Panc1 (cell line): Measurements from ENCODE around the gene COL4A2. TPM values are rescaled to one million over a fixed set of nuclear protein-coding genes. Genes with fewer than 3 reads are reported as not detected.

Experiments used
- ATAC-seq: fragments of 200-7000 bp; cut with Tn5 transposase; 2 replicates; pipeline ENCODE4 v1.9.1; 2020; ENCODE audit warnings: mild to moderate bottlenecking, moderate library complexity
- BruUV-seq: library from RNA; stranded (reverse); fragments of 400-500 nt; replicated peaks from 2 replicates; lab custom pipeline; 2021; lab: Mats Ljungman, UMichigan
- CTCF ChIA-PET: fragments of 300-600 bp; sonication (Branson Sonifier 250); formaldehyde crosslinking; loops from one replicate; lab custom pipeline; 2022; ENCODE audit warnings: antibody characterized with exemption; lab: Charles Lee
- POLR2A ChIA-PET: fragments of 300-600 bp; sonication (Branson Sonifier 250); formaldehyde crosslinking; loops from one replicate; lab custom pipeline; 2022; ENCODE audit warnings: antibody characterized with exemption; lab: Charles Lee
- DNase-seq: peaks from one replicate; pipeline ENCODE4 v3.0.0-alpha.2; 2010; ENCODE audit warnings: low read depth, low spot score
- H3K27ac ChIP-seq: 2 replicates; pipeline ENCODE4 v1.5.1; 2011; ENCODE audit warnings: mild to moderate bottlenecking, low read length, inconsistent platforms
- H3K27me3 ChIP-seq: fragments of 200-500 bp; sonication (Bioruptor generic); 2 replicates; pipeline ENCODE4 v1.6.0; 2014; ENCODE audit warnings: low read length, inconsistent platforms; ENCODE audit not compliant: control insufficient read depth, insufficient read depth
- H3K36me3 ChIP-seq: fragments of 200-500 bp; sonication (Bioruptor generic); 2 replicates; pipeline ENCODE4 v1.5.1; 2014; ENCODE audit warnings: inconsistent platforms, mild to moderate bottlenecking, low read length, moderate library complexity; ENCODE audit not compliant: control insufficient read depth, insufficient read depth
- H3K4me1 ChIP-seq: 2 replicates; pipeline ENCODE4 v1.5.1; 2011; ENCODE audit warnings: inconsistent platforms, mild to moderate bottlenecking, low read length, moderate library complexity; ENCODE audit not compliant: control insufficient read depth, insufficient read depth
- H3K4me3 ChIP-seq, 2 experiments: 2 replicates each; pipeline ENCODE4 v1.5.1; 2011 to 2012; ENCODE audit warnings: low read depth in 2 of 2, low read length in 2 of 2, mild to moderate bottlenecking in 2 of 2, inconsistent platforms in 1 of 2, moderate library complexity in 1 of 2
- H3K9me3 ChIP-seq: fragments of 200-500 bp; sonication (Bioruptor generic); 2 replicates; pipeline ENCODE4 v1.5.1; 2014; ENCODE audit warnings: low read depth, mild to moderate bottlenecking, inconsistent platforms, low read length, moderate library complexity; ENCODE audit not compliant: control insufficient read depth, insufficient read depth
- POLR2AphosphoS5 ChIP-seq: IDR thresholded peaks from 2 replicates; pipeline ENCODE4 v1.6.1; 2012; ENCODE audit warnings: mild to moderate bottlenecking, low read depth, low read length, moderate library complexity
- SIN3A ChIP-seq: IDR thresholded peaks from 2 replicates; pipeline ENCODE4 v1.6.1; 2012; ENCODE audit warnings: low read depth, mild to moderate bottlenecking, low read length, moderate library complexity, borderline replicate concordance; ENCODE audit not compliant: insufficient read depth
- TCF7L2 ChIP-seq: IDR thresholded peaks from 2 replicates; pipeline ENCODE4 v1.6.1; 2011; ENCODE audit warnings: mild to moderate bottlenecking, low read depth, low read length, inconsistent platforms
- in situ Hi-C: cut with HindIII; loops from 2 replicates; pipeline ENCODE4 v1.10.0; 2016; ENCODE audit warnings: low sequenced_read_pairs, low pct_unique_long_range_greater_than_20kb
- intact Hi-C: fragments of 100-400 bp; cut with micrococcal nuclease; formaldehyde crosslinking; loops from one replicate; pipeline ENCODE4 v1.10.0; 2022; ENCODE audit not compliant: unreplicated experiment
- total RNA-seq: library from RNA; stranded (reverse); gene quantifications from one replicate; pipeline ENCODE4 v1.2.1, GENCODE V29; 2021; ENCODE audit not compliant: unreplicated experiment
- TF ChIP-seq, protein P1 (sequence below): fragments of 450-650 bp; IDR thresholded peaks from 2 replicates; pipeline ENCODE4 v1.5.1; 2017; ENCODE audit warnings: mild to moderate bottlenecking
- TF ChIP-seq, protein P2 (sequence below), 2 experiments: IDR thresholded peaks; 2 replicates each; pipeline ENCODE4 v1.6.1; 2011 to 2012; ENCODE audit warnings: low read depth in 2 of 2, control low read depth in 1 of 2, low read length in 1 of 2, mild to moderate bottlenecking in 1 of 2, moderate library complexity in 1 of 2; ENCODE audit not compliant: insufficient read depth in 1 of 2

COL4A2 gene
- total RNA-seq, 1 experiment from 2014 or later, result 3.0 TPM

DNA sequence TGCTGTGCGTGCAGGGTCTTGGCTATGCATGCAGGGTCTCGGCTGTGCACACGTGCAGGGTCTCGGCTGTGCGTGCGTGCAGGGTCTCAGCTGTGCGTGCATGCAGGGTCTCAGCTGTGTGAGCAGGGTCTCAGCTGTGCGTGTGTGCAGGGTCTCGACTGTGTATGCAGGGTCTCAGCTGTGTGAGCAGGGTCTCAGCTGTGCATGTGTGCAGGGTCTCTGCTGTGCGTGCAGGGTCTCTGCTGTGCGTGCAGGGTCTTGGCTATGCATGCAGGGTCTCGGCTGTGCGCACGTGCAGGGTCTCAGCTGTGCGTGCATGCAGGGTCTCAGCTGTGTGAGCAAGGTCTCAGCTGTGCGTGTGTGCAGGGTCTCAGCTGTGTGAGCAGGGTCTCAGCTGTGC, 212.0 kb downstream of the COL4A2 start:
- H3K9me3 ChIP-seq, result no peaks in the 10 kb centered on the region
- no peaks in the 10 kb centered on the region for H3K36me3 ChIP-seq
- H3K27me3 ChIP-seq, result no peaks in the 10 kb centered on the region
- TF ChIP-seq SIN3A (no peak), TCF7L2 (no peak)
- TF ChIP-seq, protein P1, sequence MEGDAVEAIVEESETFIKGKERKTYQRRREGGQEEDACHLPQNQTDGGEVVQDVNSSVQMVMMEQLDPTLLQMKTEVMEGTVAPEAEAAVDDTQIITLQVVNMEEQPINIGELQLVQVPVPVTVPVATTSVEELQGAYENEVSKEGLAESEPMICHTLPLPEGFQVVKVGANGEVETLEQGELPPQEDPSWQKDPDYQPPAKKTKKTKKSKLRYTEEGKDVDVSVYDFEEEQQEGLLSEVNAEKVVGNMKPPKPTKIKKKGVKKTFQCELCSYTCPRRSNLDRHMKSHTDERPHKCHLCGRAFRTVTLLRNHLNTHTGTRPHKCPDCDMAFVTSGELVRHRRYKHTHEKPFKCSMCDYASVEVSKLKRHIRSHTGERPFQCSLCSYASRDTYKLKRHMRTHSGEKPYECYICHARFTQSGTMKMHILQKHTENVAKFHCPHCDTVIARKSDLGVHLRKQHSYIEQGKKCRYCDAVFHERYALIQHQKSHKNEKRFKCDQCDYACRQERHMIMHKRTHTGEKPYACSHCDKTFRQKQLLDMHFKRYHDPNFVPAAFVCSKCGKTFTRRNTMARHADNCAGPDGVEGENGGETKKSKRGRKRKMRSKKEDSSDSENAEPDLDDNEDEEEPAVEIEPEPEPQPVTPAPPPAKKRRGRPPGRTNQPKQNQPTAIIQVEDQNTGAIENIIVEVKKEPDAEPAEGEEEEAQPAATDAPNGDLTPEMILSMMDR, result no peak
- TF ChIP-seq, protein P2, sequence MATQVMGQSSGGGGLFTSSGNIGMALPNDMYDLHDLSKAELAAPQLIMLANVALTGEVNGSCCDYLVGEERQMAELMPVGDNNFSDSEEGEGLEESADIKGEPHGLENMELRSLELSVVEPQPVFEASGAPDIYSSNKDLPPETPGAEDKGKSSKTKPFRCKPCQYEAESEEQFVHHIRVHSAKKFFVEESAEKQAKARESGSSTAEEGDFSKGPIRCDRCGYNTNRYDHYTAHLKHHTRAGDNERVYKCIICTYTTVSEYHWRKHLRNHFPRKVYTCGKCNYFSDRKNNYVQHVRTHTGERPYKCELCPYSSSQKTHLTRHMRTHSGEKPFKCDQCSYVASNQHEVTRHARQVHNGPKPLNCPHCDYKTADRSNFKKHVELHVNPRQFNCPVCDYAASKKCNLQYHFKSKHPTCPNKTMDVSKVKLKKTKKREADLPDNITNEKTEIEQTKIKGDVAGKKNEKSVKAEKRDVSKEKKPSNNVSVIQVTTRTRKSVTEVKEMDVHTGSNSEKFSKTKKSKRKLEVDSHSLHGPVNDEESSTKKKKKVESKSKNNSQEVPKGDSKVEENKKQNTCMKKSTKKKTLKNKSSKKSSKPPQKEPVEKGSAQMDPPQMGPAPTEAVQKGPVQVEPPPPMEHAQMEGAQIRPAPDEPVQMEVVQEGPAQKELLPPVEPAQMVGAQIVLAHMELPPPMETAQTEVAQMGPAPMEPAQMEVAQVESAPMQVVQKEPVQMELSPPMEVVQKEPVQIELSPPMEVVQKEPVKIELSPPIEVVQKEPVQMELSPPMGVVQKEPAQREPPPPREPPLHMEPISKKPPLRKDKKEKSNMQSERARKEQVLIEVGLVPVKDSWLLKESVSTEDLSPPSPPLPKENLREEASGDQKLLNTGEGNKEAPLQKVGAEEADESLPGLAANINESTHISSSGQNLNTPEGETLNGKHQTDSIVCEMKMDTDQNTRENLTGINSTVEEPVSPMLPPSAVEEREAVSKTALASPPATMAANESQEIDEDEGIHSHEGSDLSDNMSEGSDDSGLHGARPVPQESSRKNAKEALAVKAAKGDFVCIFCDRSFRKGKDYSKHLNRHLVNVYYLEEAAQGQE (IDR thresholded peaks at IDR 0.05; ENCODE audit: insufficient read depth in 1 of 2, low read depth in 2 of 2, low read length in 1 of 2), result no peak
- H3K4me3 ChIP-seq, result no peak overlapping the region
- intact Hi-C loops, result no loop called here
- in situ Hi-C loops, result no loop called here
- no TSS peak for BruUV-seq
- no peaks in the 10 kb centered on the region for H3K4me1 ChIP-seq
- CTCF ChIA-PET, result no interaction called here
- POLR2A ChIA-PET, result no interaction called here
- no peak overlapping the region for H3K27ac ChIP-seq
- no peak for ATAC-seq
- DNase-seq, result no peak

DNA sequence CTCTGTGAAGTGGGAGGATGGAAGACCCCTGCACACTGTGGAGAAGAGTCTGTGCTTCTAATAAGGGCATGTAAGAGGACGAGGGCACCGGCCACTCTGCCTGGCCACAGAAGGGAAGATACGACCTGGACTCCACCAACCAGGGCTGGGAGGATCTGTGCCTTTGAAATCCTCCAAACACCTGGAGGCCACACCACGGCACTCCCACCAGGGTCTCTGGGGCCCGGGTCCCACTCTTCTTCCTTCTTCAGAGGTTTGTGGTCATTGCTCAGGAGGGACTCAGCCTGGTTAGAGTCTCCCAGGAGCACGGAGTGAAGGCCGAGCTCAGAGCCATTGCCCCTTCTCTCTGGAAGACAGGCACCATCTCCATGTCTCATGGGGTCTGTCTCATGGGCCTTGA, 212.4 kb downstream of the COL4A2 start:
- H3K9me3 ChIP-seq, result no peaks in the 10 kb centered on the region
- no peak overlapping the region for H3K4me3 ChIP-seq
- intact Hi-C loops (no loop called here), in situ Hi-C loops (no loop called here)
- no peaks in the 10 kb centered on the region for H3K27me3 ChIP-seq
- H3K27ac ChIP-seq, result no peak overlapping the region
- peaks cover 2% of the 10 kb centered on the region; the same call in 1 of the 2 replicates for H3K4me1 ChIP-seq
- ChIA-PET CTCF (no interaction called here), POLR2A (no interaction called here)
- ATAC-seq, result no peak
- no TSS peak for BruUV-seq
- no peaks in the 10 kb centered on the region for H3K36me3 ChIP-seq
- TF ChIP-seq, protein P2 (IDR thresholded peaks at IDR 0.05; ENCODE audit: insufficient read depth in 1 of 2, low read depth in 2 of 2, low read length in 1 of 2), result no peak
- TF ChIP-seq TCF7L2 (no peak), POLR2AphosphoS5 (no peak), SIN3A (no peak)
- TF ChIP-seq, protein P1, result no peak
- no peak for DNase-seq
